Measurements from ENCODE around the gene ZSWIM3.

DNA sequence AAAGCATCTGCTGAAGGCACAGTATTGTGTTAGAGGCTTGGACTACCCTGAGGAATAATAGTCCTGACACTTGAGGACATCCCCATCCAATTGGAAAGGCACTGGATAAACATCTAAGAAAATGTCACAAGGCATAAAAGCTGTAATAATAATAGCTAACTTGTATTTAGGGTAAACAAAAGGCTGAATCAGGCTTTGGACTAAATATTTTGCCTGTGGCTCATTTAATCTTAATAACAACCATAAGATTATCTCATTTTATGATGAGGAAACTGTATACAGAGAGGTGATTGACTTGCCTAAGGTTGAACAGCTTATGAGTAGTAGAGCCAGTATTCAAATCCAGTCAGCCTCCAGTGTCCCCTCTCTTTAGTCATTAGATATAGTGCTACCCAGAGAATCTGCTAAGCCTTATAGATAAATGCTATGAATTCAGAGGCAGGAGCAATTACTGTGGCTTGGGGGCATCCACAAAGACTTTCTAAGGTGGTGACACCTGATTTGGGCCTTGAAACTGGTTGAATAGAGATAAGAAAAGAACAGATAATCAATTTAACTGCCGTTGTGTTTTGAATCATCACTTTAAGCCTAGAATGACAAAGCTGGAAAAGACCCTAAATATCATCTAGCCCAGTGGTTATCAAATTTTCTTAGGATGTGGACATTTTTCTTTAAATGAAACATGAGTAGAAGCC, 16.1 kb downstream of the ZSWIM3 start:
- TF ChIP-seq, protein P1, sequence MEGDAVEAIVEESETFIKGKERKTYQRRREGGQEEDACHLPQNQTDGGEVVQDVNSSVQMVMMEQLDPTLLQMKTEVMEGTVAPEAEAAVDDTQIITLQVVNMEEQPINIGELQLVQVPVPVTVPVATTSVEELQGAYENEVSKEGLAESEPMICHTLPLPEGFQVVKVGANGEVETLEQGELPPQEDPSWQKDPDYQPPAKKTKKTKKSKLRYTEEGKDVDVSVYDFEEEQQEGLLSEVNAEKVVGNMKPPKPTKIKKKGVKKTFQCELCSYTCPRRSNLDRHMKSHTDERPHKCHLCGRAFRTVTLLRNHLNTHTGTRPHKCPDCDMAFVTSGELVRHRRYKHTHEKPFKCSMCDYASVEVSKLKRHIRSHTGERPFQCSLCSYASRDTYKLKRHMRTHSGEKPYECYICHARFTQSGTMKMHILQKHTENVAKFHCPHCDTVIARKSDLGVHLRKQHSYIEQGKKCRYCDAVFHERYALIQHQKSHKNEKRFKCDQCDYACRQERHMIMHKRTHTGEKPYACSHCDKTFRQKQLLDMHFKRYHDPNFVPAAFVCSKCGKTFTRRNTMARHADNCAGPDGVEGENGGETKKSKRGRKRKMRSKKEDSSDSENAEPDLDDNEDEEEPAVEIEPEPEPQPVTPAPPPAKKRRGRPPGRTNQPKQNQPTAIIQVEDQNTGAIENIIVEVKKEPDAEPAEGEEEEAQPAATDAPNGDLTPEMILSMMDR (IDR thresholded peaks at IDR 0.05) = no peak
- TF ChIP-seq POLR2A (IDR thresholded peaks at IDR 0.05) (no peak), EP300 (IDR thresholded peaks at IDR 0.05) (no peak), POLR2AphosphoS5 (IDR thresholded peaks at IDR 0.05) (no peak)
